Caki2 (cell line): Measurements from ENCODE around the gene PRELID1. TPM values are rescaled to one million over a fixed set of nuclear protein-coding genes. Genes with fewer than 3 reads are reported as not detected.

ENCODE experiments used
- DNase-seq: peaks from one replicate; pipeline ENCODE4 v3.0.0-alpha.2; 2015; ENCODE audit warnings: low read depth
- in situ Hi-C: cut with HindIII; loops from 2 replicates; pipeline ENCODE4 v1.10.0; 2016; ENCODE audit warnings: low sequenced_read_pairs, low pct_unique_long_range_greater_than_20kb, mixed read lengths
- total RNA-seq: library from RNA; depleted of rRNA; stranded (reverse); fragments of >200 nt; shearing (Covaris generic); gene quantifications from 2 replicates; pipeline ENCODE4 v1.2.3, GENCODE V29; 2014; ENCODE audit warnings: low replicate concordance; rRNA removed

PRELID1 gene
- total RNA-seq, 1 experiment from 2014 or later: 533 TPM

- in situ Hi-C loops: no loop called here
- DNase-seq: no peak
Measured at GRCh38 chr5:177349362-177349647, 45.7 kb downstream of the PRELID1 start.

- DNase-seq: no peak
- in situ Hi-C loops: no loop called here
Measured at GRCh38 chr5:177349762-177350161, 46.2 kb downstream of the PRELID1 start.

DNA sequence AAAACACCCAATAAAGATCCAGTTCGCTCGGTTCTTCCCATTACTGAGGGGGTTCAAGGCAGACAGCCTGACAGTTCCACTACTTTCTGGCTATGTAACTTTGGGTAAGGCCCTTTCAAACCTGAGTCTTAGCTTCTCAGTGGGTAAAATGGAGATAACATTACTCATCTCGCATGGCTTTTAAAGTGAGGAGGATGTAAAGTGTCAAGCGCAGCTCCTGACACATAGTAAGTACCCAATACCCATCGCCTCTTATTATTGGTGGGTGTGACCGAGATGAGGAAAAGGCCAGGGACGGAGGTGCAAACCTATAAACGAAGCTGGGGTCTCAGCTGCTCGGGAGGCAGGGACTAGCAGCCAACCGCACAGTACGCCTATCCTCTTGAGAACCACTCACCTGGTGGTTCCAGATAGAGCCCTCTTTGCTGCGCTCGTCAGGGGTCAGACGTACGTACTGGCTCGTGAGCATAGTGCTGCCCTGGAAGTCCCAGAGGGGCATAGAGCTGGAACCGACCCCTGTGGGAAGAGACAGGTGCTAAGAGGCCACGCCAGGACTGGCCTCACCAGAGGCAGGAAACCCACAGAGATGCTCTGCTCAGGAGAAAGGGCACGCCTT is 47.3 kb downstream of the PRELID1 start:
- in situ Hi-C loops: no loop called here
- no peak for DNase-seq

DNA sequence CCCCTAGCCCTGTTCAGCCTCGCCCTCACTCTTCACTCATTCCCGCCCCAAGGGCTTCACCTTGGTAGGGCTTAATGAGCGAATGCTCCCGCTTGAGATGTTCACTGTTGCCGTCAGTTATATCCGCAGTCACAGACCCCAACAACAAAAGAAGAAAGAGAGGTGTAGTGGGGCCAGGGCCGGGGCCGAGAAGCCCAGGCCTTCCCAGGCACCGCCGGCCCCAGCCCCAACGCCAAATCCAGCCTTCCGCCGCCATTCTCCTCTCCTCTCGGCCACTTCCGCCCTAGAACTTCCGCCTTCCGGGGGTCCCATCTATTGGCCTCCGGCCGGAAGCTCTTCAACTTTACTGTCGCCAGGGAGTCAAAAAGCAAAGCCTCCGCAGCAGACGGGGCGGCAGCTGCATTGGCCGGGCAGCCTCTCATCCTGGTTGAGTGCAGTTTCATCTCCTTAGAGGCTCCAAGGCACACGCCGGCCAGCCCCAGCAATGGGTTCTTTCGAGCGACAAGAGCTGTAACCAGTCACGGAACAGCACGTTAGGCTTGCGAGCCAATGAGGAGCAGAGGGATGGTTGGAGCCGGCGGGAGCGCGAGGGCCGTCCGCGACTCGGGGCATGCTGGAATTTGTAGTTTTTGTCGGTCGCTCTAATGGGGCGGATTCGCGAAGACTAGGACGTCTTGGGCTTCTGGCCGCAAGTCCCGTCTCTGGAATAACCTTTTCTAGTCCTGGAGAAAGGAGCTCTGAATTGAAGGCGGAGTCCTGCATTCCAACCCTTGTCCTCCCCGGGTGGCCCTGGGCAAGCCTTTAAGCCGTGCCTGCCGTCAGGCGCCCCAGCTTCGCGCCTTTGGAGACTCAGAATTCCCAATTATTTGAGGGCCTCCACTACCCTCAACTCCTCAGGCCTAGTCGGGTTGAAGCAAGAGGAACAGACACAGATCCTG is 48.1 kb downstream of the PRELID1 start, which contains the start of gene LMAN2:
Gene LMAN2 (minus strand): TSS at position 277 of the 938 bp plus-strand sequence. CDS start 21 bp downstream, at position 256.
- in situ Hi-C loops: no loop called here
- peak; percentile 97 for DNase-seq

DNA sequence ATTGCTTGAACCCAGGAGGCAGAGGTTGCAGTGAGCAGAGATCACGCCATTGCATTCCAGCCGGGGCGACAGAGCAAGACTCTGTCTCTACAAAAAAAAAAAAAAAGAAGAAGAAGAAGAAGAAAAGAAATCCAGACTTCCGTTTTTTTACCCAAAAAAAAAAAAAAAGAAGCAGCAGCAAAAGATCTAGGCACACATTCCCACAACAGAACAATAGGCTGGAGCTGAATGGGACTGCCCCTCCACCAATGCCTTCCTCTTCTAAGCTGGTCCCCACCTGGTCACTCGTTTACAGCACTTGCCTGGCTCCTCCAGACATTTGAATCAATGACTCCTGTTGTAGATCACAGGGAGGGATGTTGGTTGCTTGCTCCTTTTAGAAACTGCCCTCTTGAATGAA is 49.5 kb downstream of the PRELID1 start:
- no peak for DNase-seq
- in situ Hi-C loops: no loop called here

GRCh38 chr5:177354256-177354655 is 50.7 kb downstream of the PRELID1 start:
- in situ Hi-C loops: no loop called here
- DNase-seq: peak; percentile 33

- DNase-seq: no peak
- in situ Hi-C loops: no loop called here
Measured at GRCh38 chr5:177354711-177355110, 51.1 kb downstream of the PRELID1 start.

DNA sequence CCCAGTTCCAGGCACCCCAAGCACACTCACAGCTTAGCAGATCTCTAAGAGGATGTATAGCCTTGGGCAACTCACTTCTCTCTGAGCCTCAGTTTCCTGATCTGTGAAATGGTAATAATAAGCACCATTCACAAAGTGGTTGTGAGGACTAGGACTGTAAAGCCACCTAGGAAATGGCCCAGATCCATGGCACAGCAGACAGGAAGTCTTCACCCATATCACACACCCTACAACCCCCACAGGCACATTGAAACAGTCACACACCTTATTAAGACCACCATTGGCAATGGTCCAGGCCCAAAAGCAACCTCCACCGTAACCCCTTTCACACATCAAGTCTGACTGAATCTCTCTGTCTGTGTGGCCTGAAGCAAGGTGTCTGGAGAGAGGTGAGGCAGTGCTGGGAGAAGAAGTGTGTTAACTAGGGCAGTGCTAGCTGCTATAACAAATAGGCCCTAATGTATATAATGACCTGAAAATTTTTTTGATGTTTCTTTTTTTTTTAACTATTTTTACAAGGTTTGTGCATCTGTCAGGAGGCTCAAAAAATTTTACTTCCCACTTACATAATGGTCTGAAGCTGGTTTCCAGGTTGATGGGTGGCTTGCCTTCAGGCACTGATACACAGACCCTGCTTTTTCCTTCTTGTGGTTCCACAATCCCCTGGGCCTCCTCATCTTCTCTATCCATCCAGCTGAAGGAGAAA is 51.7 kb downstream of the PRELID1 start:
- in situ Hi-C loops: no loop called here
- no peak for DNase-seq

DNA sequence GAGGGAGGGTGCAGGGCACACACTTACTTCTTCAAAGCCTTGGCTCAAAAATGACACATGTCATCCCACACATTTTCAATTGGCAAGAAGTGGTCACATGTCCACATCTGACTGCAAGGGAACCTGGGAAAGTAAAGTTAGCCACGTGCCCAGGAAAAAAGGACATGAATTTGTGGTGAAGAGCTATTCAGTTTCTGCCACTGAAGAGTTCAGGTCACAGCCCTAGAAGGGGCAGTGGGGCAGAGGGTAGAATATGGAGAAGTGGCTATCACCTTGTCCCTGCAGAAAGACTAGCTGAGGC is 52.2 kb downstream of the PRELID1 start:
- no peak for DNase-seq
- in situ Hi-C loops: no loop called here

Other genes with a start within 250 kb of the PRELID1 start
- gene FGFR4, start 216.9 kb upstream of the PRELID1 start, total RNA-seq: 110 and 132 TPM in 2 replicates
- gene NSD1, start 170.0 kb upstream of the PRELID1 start, total RNA-seq: 15.4 and 18.5 TPM in 2 replicates
- 53.9 and 65.9 TPM in 2 replicates for gene RAB24, start 80 bp upstream of the PRELID1 start, total RNA-seq
- 69.8 and 72.2 TPM in 2 replicates for gene MXD3, start 8.1 kb downstream of the PRELID1 start, total RNA-seq
- gene LMAN2, start 47.9 kb downstream of the PRELID1 start, total RNA-seq: 602 and 647 TPM in 2 replicates
- 97.6 and 107 TPM in 2 replicates for gene RGS14, start 54.1 kb downstream of the PRELID1 start, total RNA-seq
- 0.64 and 1.5 TPM in 2 replicates for gene SLC34A1, start 80.6 kb downstream of the PRELID1 start, total RNA-seq
- gene PFN3, start 96.9 kb downstream of the PRELID1 start, total RNA-seq: not detected in 2 replicates
- 39.4 and 58.6 TPM in 2 replicates for gene F12, start 105.8 kb downstream of the PRELID1 start, total RNA-seq
- gene GRK6, start 122.9 kb downstream of the PRELID1 start, total RNA-seq: 60.9 and 65.2 TPM in 2 replicates
- gene PRR7, start 143.0 kb downstream of the PRELID1 start, total RNA-seq: 49.8 and 50.5 TPM in 2 replicates
- gene DBN1, start 169.8 kb downstream of the PRELID1 start, total RNA-seq: 148 and 175 TPM in 2 replicates
- gene PDLIM7, start 193.8 kb downstream of the PRELID1 start, total RNA-seq: 188 and 198 TPM in 2 replicates
- gene DOK3, start 206.0 kb downstream of the PRELID1 start, total RNA-seq: 0.57 and 0.72 TPM in 2 replicates
- 145 and 172 TPM in 2 replicates for gene DDX41, start 213.2 kb downstream of the PRELID1 start, total RNA-seq